Thymus (tissue), 11 donors: ENCODE results near the gene TTR. TPM values are rescaled to one million over a fixed set of nuclear protein-coding genes. Genes with fewer than 3 reads are reported as not detected.

Experiments
- DNase-seq, 9 donors: peaks; one replicate each; pipeline ENCODE4 v3.0.0-alpha.2; 2013; ENCODE audit warnings: low spot score in 9 of 9, low read depth in 6 of 9, missing footprints in 1 of 9
- H3K27ac ChIP-seq, 2 donors: one replicate each; pipeline ENCODE4 v1.5.1; 2013; ENCODE audit warnings: control low read depth in 1 of 2, low read depth in 1 of 2, low read length in 1 of 2, mild to moderate bottlenecking in 1 of 2, moderate library complexity in 1 of 2
- H3K27me3 ChIP-seq, 2 donors: one replicate each; pipeline ENCODE4 v1.5.1; 2013; ENCODE audit warnings: low read length in 1 of 2; ENCODE audit not compliant: control insufficient read depth in 2 of 2, insufficient read depth in 1 of 2
- H3K36me3 ChIP-seq, 2 donors: one replicate each; pipeline ENCODE4 v1.5.1; 2013; ENCODE audit warnings: low read length in 1 of 2, mild to moderate bottlenecking in 1 of 2, moderate library complexity in 1 of 2; ENCODE audit not compliant: control insufficient read depth in 2 of 2, insufficient read depth in 2 of 2
- H3K4me1 ChIP-seq, 2 donors: one replicate each; pipeline ENCODE4 v1.5.1; 2013; ENCODE audit warnings: low read length in 2 of 2; ENCODE audit not compliant: control insufficient read depth in 2 of 2, insufficient read depth in 2 of 2
- H3K4me3 ChIP-seq, 2 donors: one replicate each; pipeline ENCODE4 v1.5.1; 2013; ENCODE audit warnings: low read length in 2 of 2, control low read depth in 1 of 2, mild to moderate bottlenecking in 1 of 2
- H3K9me3 ChIP-seq, 2 donors: one replicate each; pipeline ENCODE4 v1.5.1; 2013; ENCODE audit warnings: low read length in 1 of 2, mild to moderate bottlenecking in 1 of 2; ENCODE audit not compliant: control insufficient read depth in 2 of 2, insufficient read depth in 1 of 2
- WGBS: extraction: QIAGEN DNeasy Blood & Tissue Kit; methylation state at CpG from one replicate; pipeline ENCODE4 v1.1.7; 2013; 5-methylcytosine and 5-hydroxymethylcytosine counted together
- polyA plus RNA-seq: library from polyadenylated mRNA; stranded (reverse); fragments of 200-250 nt; gene quantifications from one replicate; pipeline ENCODE4 v1.2.3, GENCODE V29; 2013
- total RNA-seq: library from RNA; stranded (reverse); fragments of 120-200 nt; gene quantifications from one replicate; pipeline ENCODE4 v1.2.4, GENCODE V29; 2013
- donor health status: healthy.

TTR gene
- total and polyA plus RNA-seq, 2 donors, result 1.5 to 8.8 TPM

DNA sequence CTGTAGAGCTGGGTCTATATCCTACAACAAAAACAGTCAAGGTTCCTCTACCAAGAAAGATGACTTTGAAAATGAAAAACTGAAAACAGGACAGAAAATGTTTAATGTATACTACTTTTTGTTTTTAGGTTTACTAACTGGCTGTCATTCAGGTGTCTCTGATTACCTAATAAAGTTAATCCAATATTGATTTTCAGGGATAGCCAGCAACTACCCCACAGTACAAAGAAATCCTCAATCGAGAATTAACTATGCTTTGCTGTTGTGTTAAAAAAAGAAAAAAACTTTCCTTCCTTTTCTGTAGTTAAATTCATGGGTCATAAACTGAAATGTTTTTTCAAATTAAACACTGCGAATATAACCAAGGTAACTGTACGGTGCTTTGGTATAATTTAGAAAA lies 45.8 kb downstream of the TTR start:
- H3K36me3 ChIP-seq, result peaks cover 0 to 6% of the 10 kb centered on the region in 2 donors
- WGBS, result 97% methylated on average over 3 of the region's 3 CpGs
- peaks cover 0 to 12% of the 10 kb centered on the region in 2 donors for H3K4me1 ChIP-seq
- DNase-seq, result no peak
- no peak overlapping the region for H3K27ac ChIP-seq
- H3K9me3 ChIP-seq, result peaks cover 0 to 3% of the 10 kb centered on the region in 2 donors
- no peak overlapping the region for H3K4me3 ChIP-seq
- H3K27me3 ChIP-seq, result no peaks in the 10 kb centered on the region

DNA sequence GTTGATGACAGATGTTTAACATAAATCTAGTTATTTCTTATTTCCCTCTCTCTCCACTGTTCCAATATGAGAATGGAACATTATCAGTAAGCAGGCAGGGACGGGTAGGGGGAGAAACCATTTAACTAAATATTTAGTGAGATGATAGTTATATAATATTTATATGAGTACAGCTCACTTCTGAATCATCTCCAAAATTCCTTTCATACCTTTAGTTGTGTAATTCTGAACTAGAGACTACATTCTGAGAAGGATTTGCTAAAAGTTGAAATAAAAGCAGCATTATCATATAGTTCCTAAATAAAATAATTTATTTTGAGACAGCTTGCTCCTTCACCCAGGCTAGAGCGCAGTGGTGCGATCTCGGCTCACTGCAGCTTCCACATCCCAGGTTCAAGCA lies 51.3 kb downstream of the TTR start:
- no peaks in the 10 kb centered on the region for H3K27me3 ChIP-seq
- no peaks in the 10 kb centered on the region for H3K9me3 ChIP-seq
- H3K4me1 ChIP-seq, result peaks cover 5 to 13% of the 10 kb centered on the region in 2 donors
- no peak for DNase-seq
- peaks cover 0 to 6% of the 10 kb centered on the region in 2 donors for H3K36me3 ChIP-seq
- 97% methylated on average over 4 of the region's 4 CpGs for WGBS
- no peak overlapping the region for H3K4me3 ChIP-seq
- H3K27ac ChIP-seq, result no peak overlapping the region

DNA sequence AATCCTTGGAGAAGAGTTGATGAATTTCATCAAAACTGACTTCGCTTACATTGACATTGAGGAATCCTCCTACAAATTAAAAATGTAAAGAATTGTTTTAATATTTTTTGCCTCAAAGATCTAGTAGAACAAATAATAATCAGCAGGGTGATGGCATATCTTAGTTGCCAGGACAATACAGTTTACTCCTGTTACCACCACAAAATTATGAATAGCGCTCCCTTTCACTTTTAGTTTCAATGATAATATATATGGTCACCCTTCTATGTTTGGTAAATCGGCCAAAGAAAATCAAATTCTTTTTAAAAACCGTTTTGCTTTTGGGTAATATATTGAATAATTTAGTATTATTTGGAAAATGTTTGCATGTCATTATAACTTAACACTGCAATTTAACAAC lies 53.7 kb downstream of the TTR start:
- H3K9me3 ChIP-seq, result no peaks in the 10 kb centered on the region
- H3K36me3 ChIP-seq, result peaks cover 0 to 3% of the 10 kb centered on the region in 2 donors
- H3K4me1 ChIP-seq, result peaks cover 8 to 17% of the 10 kb centered on the region in 2 donors
- no peak overlapping the region for H3K27ac ChIP-seq
- no peak overlapping the region for H3K4me3 ChIP-seq
- 97% methylated on average over 4 of the region's 4 CpGs for WGBS
- H3K27me3 ChIP-seq, result no peaks in the 10 kb centered on the region
- DNase-seq, result no peak

DNA sequence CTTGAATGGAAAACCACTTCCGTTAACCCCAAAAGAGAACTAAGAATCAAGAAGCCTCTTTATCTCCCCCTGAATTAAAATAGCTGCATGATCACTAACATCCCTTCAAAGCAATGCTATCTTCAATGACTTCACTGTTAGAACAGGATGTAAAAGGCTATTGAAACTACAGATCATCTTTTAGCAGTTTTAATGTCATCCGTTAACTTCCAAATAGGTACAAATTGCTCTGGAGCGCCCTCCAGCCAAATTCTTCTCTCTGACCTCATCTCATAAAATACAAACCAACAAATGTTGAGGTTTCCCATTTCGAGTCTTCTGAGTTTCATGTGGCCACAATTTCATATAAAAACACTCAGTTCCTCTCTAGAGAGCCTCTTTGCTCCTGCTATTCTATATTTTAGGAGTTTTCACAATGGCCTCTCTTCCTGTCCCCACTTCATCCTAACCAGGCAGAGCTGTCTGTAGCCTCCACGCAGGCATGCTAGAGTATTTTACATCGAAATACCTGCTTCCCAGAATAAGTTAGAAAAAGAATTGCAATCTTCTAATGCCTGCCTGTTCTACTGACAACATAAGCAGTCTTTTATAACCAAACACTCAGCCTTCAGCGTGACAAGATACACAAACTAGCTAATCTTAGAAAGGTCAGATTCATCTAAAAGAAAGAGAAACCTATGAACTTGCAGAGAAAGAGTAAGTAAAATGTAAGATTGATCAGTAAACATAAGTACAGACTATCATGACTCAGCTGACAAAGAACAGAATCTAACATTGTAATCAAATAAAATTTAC lies 54.9 kb downstream of the TTR start:
- 37% methylated on average over 7 of the region's 7 CpGs for WGBS
- no peak overlapping the region for H3K4me3 ChIP-seq
- H3K36me3 ChIP-seq, result no peaks in the 10 kb centered on the region
- no peaks in the 10 kb centered on the region for H3K9me3 ChIP-seq
- peaks cover 8 to 18% of the 10 kb centered on the region in 2 donors for H3K4me1 ChIP-seq
- no peaks in the 10 kb centered on the region for H3K27me3 ChIP-seq
- H3K27ac ChIP-seq, result no peak overlapping the region
- peak in 4 of 9 donors; percentile 13 to 42 (median 28) for DNase-seq

DNA sequence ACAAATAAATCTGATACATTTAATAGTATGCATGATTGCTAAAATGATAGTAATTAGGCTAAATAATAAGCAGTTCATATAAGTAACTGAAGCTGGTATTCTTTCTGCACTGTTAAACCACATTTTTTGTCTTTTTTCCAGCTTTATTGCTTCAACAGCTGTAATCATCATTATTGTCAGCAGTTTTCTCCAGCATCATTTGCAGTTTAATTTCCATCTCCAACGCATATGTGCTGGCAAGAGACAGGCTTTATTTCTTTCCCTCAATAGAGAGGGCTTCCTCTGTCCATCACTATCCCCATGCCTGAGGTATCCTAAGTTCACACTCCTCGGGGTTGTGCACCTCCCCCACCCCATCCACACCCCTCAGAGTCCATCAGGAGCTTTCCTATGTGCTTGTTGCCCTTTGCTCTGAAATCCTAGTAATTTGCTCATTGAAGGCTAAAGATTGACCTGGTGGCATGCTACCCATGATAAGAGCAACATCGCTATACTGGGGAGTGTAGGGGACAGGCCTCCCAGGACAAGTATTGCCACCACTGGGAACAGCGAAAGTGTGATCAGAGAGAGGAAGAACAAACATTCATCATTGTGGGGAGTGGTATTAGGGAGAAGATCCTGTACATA lies 55.6 kb downstream of the TTR start:
- Histone ChIP-seq H3K27ac (no peak overlapping the region), H3K9me3 (no peaks in the 10 kb centered on the region), H3K4me3 (no peak overlapping the region), H3K36me3 (no peaks in the 10 kb centered on the region), H3K27me3 (no peaks in the 10 kb centered on the region), H3K4me1 (peaks cover 10 to 22% of the 10 kb centered on the region in 2 donors)
- 93% methylated on average over 4 of the region's 4 CpGs for WGBS
- DNase-seq, result no peak

Other genes starting within 250 kb of the TTR start
- under 0.01 TPM for gene DSG4, start 215.1 kb upstream of the TTR start, total RNA-seq
- 0.05 TPM for gene DSG4, start 215.1 kb upstream of the TTR start, polyA plus RNA-seq
- 17.1 TPM for gene DSG3, start 144.1 kb upstream of the TTR start, total RNA-seq
- 42.1 TPM for gene DSG3, start 144.1 kb upstream of the TTR start, polyA plus RNA-seq
- gene DSG2, start 93.7 kb upstream of the TTR start, total RNA-seq, result 16.0 TPM
- 25.7 TPM for gene DSG2, start 93.7 kb upstream of the TTR start, polyA plus RNA-seq
- gene B4GALT6, start 92.7 kb downstream of the TTR start, total RNA-seq, result 9.5 TPM
- gene B4GALT6, start 92.7 kb downstream of the TTR start, polyA plus RNA-seq, result 6.6 TPM
- 0.09 TPM for gene SLC25A52, start 169.0 kb downstream of the TTR start, total RNA-seq
- gene SLC25A52, start 169.0 kb downstream of the TTR start, polyA plus RNA-seq, result not detected